RPMI8226 (cell line): ENCODE measurements around the gene CTBS.
A peak's percentile ranks its signal among the peaks of the same experiment; 100 is the strongest.

Experiments
- DNase-seq: peaks from one replicate; pipeline ENCODE4 v3.0.0-alpha.2; 2015

The CTBS gene

DNA sequence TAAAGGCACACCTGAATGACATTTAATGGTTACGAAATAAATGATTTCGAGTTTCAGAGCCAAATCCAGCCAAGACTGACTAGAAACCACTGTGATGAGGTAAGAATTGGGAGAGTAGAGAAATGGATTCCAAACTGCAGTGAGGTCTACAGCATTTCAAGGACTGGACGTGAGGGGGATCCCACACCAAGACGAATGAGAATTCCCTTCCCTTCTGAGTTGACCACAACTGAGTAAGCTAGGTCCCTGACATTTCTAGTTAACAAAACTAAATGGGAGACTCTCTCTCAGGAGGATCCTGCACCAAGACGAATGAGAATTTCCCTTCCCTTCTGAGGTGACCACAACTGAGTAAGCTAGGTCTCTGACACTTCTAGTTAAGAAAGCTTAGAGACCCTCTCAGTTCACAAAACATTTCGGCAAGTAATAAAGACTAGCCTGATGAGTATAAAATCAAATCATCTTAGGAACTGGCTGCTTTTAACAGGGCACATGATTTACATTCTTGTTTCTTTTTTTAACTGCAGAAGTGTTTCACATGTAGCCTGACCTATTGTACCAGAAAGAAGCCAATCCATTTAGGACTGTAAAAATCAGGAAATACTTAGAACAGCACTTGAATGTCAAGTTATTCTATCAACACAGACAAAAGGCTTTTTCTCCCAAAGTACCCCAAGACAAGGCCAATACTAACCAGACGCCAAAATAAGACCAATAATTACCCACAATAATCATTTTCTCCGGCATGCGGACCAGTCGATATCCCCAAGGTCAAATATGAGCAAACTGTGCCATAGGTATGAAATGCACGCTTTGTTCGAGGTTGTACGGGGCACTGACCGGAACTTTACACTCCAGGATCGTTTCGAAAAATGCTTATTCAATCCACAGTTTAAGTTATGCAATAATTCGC, 69.4 kb downstream of the CTBS start:
- DNase-seq: peak; percentile 5

DNA sequence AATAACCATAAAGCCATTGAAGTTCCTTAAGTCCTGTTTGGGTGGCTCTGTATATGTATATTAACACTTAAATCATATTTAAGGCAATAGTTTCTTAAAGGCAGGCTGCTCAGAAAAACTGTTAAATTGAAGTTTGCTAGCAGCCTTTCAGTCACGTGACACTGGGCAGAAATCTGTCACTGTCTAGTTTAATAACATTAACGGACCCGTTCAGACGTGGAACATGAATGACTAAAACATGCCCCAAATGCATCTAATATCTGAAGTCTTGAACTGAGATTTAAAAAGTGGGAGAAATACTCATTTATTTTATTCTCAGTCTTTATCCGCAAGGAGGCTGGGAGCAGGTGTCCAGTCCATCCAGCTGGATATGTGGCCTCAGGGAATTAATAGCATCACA, 71.3 kb downstream of the CTBS start:
- DNase-seq: no peak
